ENCODE measurements around the gene MED10.

The MED10 gene

DNA sequence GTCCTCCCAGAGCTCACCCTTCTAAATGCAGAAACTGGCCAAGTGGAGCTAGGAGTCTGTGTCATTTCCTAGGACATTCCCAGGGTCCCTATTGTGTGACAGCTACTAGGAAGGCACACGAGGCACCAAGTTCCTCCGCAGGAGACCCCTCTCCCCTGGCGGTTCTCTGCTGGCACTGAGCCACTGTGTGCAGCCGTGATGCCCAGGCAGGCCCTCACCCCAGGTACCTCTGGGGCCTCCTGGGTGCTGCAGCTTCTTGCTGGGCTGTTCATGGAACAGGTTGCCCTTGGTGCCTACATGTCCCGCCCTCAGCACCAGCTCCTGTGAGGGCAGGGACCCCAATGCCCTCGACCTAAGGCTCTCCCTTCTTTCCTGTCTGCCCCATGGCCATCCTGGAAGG is 23.1 kb downstream of the MED10 start:
- TF ChIP-seq, protein P1, sequence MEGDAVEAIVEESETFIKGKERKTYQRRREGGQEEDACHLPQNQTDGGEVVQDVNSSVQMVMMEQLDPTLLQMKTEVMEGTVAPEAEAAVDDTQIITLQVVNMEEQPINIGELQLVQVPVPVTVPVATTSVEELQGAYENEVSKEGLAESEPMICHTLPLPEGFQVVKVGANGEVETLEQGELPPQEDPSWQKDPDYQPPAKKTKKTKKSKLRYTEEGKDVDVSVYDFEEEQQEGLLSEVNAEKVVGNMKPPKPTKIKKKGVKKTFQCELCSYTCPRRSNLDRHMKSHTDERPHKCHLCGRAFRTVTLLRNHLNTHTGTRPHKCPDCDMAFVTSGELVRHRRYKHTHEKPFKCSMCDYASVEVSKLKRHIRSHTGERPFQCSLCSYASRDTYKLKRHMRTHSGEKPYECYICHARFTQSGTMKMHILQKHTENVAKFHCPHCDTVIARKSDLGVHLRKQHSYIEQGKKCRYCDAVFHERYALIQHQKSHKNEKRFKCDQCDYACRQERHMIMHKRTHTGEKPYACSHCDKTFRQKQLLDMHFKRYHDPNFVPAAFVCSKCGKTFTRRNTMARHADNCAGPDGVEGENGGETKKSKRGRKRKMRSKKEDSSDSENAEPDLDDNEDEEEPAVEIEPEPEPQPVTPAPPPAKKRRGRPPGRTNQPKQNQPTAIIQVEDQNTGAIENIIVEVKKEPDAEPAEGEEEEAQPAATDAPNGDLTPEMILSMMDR (IDR thresholded peaks at IDR 0.05; ENCODE audit: low read depth, low read length), result no peak
- no peak overlapping the region for H3K4me3 ChIP-seq (ENCODE audit: low read depth, low read length)

DNA sequence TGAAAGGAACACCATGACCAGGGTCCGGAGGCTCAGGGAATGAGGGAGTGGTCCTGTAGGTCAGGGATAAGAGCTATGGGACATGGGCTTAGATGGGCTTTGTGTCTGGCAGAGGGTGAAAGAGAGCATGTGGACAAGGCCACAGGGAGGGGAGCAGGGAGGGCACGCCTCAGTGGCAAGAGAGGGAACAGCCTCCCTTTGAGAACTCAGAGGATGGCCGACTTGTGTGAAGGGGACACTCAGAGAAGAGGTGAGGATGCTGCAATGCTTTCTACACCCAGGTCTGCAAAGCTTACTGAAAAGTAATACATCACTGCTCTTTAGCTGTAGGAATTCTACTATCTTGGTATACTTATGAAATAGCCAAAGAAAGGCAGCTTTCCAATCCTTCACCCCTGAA is 23.5 kb downstream of the MED10 start:
- no peak overlapping the region for H3K4me3 ChIP-seq (ENCODE audit: low read depth, low read length)
- TF ChIP-seq, protein P1 (IDR thresholded peaks at IDR 0.05; ENCODE audit: low read depth, low read length), result no peak

DNA sequence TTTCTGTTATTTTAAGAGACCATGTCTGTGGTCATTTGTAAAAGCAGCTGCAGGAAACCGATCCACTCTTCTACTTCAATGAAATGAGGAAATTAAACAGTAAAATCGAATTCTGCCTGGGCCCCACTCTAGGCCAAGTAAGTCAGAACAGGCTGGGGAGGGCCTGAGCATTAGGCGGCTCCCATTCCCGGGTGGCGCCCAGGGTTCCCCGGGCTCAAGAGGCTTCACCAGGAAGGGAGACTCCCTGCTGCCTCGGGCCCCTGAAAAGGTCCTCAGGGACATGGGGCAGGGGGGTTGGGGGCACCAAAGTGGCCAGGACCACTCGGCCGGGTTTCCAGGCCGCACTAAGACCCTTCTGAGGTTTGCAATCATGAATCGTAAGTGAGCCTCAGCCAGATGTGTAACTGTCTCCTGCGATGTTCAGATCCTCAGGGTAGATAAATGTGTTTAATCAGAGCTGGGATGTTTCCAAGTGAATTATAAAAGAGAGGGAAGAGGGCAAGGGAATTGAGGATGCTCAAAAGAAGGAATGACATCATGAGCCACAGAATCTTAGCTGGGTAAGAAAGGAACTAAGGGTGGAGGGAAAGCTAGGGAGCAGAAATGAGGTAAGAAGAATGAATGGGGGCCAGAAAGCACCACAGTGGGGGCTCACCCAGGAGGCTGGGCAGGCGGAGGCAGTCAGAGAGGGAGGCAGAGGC is 24.6 kb downstream of the MED10 start:
- TF ChIP-seq, protein P1 (IDR thresholded peaks at IDR 0.05; ENCODE audit: low read depth, low read length), result no peak
- H3K4me3 ChIP-seq (ENCODE audit: low read depth, low read length), result no peak overlapping the region

DNA sequence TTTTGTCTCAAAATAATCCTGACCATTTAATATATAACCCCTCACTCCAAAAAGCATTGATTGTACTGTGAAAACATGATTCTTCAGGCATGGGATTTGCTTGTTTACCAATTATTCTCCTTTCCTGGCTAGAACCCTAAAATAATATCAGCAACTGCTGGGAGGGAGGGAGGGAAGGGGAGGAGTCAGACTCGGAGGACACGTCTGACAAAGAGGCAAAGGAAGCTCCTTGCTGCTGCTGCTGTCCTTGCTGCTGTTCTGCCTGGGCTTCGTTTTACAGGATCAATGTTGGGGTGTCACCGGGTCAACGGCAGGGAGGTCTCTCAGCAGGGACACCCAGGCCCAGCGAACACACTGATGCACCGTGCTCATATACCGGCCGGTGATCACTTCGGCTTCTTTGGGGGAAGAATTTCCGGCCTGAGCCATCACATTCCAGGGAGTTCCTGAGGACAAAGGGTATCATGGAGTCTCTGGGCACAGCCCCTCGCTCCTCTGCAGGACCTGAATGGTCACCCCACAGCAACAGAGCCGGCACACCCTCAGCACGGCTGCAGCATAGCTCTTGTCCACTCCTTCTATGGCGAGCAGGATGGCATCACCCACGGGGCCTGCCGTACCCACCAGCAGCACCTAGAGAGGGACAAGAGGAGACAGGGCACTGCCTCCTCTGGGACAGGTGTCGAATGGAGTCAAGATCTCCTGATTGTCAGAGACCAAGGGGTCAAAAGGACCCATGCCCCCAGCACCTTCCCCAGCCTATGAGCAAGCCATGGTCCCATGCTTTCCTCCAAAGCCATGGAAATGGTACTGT is 27.9 kb downstream of the MED10 start:
- no peak overlapping the region for H3K4me3 ChIP-seq (ENCODE audit: low read depth, low read length)
- TF ChIP-seq, protein P1 (IDR thresholded peaks at IDR 0.05; ENCODE audit: low read depth, low read length), result no peak

DNA sequence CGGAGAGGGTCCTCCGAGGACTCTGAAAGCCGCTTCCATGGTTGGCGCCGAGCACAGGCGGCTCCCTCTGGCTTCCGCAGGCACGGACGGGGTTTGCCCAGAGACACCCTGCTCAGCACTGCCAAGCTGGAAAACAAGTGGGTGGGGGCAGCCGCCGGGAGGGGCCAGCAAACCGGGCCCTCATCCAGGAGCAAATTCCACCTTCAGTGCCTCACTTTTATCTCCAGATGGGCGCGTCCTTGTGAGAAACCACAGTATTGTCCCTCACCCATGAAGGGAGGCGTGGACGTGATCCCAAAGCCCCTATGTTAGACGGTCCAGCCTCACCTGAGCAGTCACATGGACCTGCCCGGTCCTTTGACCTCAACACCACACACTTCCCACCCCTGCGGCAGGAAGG is 29.0 kb downstream of the MED10 start:
- TF ChIP-seq, protein P1 (IDR thresholded peaks at IDR 0.05; ENCODE audit: low read depth, low read length), result no peak
- H3K4me3 ChIP-seq (ENCODE audit: low read depth, low read length), result no peak overlapping the region

DNA sequence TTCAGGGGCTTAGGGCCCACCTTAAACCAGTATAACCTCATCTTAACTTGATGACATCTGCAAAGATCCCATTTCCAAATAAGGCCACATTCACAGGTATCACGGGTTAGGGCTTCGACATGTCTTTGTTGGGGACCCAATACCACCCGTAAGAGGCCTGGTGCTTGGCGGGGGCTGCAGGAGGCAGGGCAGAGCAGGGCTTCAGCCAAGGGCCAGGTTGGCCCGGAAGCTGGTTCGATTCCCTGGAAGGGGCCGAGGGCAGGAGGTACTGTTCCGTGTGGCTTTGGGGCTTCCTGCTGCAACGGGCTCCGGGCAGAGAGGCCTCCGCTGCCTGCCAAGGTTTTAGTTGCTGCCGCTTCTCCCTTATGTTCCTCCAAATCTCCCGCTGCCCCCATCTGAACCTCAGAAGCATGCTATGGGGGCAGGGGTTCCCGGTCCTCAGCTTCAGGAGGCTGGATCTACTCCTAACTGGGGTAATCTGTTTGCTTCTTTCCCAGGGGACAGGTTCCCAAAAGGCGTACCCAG is 29.8 kb downstream of the MED10 start:
- H3K4me3 ChIP-seq (ENCODE audit: low read depth, low read length), result no peak overlapping the region
- TF ChIP-seq, protein P1 (IDR thresholded peaks at IDR 0.05; ENCODE audit: low read depth, low read length), result no peak

DNA sequence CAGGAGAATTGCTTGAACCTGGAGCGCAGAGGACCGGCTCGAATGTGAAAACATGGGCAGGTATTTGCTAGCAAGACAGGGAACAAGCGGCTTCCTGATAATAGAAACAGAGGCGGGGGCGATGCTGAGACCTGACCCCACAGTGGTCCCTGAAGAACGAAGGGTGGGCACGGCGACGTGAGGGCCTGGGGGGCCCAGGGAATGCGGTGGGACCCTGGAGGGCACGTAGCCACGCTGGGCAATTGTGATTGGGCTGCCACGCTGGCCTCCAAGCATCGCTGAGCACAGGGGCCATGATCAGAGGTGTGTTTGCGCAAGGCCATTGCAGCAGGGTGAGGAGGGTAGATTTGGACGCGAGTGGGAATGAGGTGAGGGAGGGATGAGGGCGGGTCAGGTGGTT is 30.7 kb downstream of the MED10 start:
- no peak overlapping the region for H3K4me3 ChIP-seq (ENCODE audit: low read depth, low read length)
- TF ChIP-seq, protein P1 (IDR thresholded peaks at IDR 0.05; ENCODE audit: low read depth, low read length), result no peak
